Glomerular visceral epithelial cell (primary cell): ENCODE results near the gene MGAT5.

Experiments used
- DNase-seq: peaks from one replicate; pipeline ENCODE4 v3.0.0-alpha.2; 2016; ENCODE audit errors: extremely low spot score

Gene MGAT5

DNA sequence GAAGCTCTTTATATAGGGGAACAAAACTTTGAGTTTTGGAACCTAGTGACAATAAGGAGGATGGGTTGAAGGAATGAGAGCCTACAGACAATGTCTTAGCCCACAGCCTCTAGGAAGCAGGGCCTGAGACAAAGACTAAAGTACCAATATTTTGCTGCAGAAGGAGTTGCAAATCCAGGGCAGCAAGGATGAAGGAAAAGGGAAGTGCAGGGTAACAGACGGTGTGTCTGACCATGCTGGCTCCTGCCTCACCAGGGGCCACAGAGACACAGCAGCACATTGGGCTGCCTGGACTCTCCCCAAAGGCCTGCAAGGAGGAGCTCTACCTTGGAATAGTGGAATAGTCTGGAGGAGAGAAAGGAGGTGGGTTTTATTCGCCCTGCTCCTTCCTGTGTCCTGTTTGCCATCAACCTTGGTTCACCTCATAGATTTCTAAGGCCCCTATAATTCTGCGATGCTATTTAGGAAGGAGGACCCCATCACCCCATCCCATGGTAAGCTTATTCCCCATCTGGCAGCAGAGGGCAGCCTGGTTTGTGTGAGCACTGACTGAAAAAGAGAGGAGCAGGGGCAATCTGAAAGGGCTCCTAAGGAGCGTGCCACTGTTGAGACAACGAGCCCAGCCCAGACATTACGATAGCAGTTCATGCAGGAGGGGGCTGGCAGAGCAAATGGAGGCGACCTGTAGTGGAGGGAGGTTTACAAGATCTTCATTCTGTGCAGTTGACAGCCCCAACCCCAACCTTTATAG lies 143.4 kb downstream of the MGAT5 start:
- DNase-seq = no peak

DNA sequence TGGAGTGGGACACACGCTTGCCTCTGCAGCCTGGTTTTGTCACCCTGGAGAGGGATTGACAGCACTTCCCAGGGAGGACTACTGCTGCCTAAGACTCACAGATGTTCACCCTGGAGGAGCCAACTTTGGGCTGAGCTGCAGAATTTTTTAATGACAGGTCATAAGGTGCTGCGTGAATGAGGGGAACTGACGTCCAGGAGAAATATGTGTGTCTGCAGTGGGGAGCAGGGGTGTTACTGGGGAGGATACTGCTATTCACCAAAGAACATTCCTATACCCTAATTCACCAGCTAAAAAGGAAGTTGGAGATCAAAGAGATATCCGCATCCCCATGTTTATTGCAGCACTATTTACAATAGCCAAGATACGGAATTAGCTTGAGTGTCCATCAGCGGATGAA lies 144.4 kb downstream of the MGAT5 start:
- DNase-seq = no peak

DNA sequence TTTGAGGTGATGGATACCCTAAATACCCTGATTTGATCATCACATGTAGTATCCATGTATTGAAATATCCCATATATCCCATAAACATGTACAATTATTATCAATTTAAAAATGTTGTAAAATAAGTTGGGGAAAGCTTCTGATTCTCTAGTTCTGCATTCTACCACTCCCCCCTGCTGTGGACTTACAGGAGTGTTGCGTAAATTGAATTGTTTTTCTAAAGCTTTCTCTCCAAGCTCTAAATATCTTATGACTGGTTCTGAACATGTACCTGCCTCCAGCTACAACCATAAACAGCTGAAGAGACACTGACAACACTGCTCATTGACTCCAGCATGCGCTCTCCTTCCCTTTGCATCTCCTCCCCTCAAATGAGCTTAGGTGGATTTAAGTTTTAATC lies 145.2 kb downstream of the MGAT5 start:
- DNase-seq = no peak

DNA sequence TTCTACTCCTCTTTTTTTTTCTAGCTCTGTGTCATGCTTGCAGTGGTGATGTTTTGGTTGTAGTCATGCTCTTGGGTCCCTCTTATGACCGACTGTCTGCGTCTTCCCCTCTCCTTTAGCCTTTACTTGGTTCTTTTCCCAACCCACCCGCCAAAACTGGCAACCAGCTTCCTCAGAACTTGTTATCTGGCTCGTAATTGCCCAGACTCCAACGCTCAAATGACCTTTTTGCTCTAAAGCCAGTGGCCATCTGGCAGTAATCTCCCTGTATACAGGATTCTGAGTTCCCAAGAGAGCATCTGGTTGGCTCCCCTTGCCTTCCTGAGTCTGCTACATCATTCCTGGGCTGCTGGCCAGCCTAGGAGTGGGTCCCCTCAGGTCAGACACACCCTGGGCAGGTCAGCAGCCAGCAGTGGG lies 147.2 kb downstream of the MGAT5 start:
- DNase-seq = no peak

DNA sequence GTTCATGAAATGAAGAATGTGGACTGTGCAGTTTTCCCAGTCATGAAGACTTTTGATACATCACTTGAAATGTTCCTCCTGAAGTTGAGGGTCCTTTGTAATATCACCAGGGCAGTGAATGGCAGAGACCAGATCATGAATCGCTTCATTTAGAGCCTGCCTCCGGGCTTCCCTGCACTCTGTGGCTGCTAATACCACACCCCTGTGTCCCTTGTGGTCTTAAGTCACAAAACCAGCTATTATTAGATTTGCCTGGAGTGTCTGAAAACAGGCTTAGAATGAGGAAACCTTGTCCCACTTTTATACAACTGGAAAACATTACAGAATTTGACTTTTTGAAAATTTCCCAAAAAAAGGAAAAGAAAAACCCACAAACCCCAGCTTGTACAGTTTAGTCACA lies 147.9 kb downstream of the MGAT5 start:
- no peak for DNase-seq

DNA sequence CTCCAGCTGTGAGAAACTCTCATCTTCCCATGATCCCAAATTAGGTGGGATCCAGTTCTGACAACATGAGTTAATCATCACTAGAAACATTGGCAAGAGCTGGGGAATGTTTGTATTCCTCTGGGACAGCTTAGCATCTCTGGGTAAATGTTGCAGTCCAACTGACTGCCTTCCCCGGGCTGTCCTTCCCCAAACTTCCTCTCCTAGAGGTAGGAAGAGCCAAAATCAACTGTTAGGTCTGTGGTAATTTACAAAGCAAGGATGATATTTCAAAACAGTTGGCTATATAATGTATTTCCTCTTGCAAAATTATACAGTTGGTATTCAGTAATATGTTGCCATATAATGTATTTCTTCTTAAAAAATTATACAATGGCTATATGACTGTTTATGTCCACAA lies 148.5 kb downstream of the MGAT5 start:
- DNase-seq = no peak

DNA sequence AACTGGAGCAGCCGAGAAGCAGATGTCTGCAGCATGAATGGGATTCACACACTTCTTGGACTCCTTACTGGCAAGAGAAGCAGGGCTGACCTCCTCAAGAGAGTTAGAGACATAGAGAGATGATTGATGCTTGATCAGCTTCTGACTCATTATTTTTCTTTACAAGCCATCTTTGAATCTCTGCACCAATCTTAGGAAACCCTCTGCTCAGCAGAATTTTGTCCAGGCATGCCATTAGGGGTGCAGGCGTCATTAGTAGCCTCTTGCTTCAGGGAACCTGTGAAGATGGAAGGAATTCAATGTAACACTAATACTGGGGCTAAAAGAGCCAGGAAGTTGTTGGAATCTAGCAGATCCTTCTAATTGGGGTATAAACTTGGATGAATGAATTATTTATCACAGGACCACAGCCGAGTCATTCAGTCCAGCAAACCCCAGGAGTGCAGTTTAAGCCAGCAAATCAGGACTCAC lies 151.8 kb downstream of the MGAT5 start:
- no peak for DNase-seq

DNA sequence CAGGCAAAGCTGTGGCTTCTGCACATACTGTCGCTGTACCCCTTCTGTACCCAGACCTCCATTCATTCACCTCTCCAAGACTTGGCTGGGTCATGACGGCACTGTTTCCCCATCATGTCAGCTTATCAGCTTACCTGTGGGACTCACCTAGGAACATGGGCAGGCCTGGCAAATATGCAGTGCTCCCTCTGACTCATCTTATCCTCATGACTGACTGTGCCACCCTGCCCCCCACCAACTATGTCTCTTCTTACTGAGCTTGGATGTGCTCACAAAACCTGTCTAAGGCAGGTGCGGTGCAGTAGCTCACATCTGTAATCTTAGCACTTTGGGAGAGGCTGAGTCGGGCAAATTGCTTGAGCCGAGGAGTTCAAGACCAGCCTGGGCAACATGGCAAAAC lies 152.4 kb downstream of the MGAT5 start:
- no peak for DNase-seq

DNA sequence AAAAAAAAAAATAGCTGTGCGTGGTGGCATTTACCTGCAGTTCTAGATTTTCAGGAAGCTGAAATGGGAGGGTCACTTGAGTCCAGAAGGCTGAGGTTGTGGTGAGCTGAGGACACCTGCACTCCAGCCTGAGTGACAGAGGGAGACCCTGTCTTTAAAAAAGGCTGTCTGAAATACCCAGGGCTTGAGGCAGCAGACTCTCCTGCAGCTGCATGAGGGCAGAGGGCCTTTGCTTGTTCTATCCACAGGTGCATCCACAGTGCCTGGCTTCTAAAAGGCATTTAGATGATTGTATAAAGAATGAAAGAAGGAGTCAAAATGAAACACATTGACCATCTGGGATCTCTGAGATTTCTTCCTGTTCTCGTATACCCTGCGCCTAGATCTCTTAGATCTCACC lies 152.9 kb downstream of the MGAT5 start:
- DNase-seq = no peak

DNA sequence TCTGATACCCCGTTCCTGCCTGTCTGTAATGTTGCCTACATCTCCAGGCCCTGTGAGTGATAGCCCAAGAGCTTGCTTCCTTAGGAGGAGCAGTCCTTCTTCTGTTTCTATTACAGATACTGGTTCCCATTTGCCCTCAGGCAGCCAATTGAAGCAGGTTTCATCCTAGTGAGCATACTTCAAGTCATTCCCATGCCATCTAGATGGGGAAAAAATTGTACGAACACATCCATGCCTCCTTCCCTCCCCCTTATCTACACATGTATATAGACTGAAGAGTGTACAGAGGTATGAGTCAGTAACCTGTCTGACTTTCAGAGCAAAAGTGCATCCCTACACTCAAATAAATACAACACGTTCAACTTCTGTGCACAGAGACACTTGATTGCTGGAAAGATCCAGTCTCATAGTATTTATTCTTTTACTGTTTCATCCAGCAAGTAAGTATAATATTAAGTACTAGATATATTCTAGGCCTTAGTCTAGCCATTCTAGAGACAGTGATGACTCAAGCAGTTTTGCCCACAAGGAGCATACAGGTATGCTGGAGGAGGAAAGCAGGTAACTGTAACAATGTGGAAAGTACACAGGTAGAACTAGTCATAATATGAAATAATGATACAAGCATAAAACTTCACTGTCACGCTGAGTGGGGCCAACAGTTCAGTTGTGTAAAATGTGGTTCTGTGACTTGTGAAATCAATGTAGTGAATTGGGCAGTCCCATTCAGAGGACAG lies 153.4 kb downstream of the MGAT5 start:
- DNase-seq = no peak

DNA sequence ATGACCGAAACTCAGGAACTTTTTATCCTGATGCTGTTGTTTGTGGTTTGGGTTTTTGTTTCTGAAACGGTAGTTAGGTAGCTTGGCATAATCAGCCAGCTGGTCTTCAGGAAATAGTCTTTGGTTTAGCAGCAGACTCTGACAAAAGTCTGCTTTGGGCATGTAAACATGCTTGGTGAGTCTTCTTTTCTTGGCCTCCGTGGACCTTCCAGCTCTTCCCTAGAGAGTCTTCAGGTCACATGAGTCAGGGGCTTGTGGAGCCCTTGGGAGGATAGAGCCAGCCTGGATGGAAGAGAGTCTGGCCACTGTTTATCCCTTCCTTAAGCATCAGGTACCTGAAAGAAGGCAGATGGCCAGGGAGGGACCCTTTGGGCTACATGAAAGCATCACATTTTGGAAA lies 154.5 kb downstream of the MGAT5 start:
- no peak for DNase-seq

DNA sequence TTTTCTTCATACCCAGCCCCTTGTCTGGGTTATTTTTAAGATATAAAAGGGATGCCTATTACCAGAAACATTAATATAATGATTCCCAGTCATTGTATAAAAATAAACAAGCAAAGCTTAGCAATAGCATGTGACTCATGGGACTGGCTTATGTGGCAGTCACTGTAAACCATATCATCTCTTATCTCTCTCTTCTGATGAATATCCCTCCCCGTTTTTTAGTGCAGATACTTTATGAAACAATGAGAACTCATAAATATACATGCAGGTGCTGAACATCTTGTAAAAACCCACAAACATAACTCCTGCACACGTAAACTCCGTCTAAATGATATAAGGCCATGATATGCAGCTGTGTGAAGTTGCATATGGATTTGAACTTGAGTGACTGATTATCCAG lies 154.9 kb downstream of the MGAT5 start:
- DNase-seq = no peak

DNA sequence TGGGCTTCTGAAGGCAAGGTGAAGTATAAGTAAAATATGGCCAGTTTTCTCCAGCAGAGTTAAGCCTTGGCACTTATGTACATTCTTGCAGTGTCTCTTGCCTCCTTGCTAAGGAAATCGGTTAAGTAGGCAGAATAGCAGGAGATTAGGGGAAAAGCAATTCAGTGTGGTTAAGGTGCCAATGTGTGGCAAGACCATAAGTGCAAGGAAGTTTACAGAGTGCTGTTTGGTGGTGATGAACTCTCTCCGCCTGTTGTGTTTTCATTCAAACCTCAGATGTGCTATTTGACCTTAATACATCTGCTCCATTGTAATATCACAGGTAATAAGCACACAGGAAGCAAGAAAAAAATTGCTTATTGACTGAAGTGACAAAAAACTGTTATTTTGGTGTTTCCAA lies 156.1 kb downstream of the MGAT5 start:
- no peak for DNase-seq

DNA sequence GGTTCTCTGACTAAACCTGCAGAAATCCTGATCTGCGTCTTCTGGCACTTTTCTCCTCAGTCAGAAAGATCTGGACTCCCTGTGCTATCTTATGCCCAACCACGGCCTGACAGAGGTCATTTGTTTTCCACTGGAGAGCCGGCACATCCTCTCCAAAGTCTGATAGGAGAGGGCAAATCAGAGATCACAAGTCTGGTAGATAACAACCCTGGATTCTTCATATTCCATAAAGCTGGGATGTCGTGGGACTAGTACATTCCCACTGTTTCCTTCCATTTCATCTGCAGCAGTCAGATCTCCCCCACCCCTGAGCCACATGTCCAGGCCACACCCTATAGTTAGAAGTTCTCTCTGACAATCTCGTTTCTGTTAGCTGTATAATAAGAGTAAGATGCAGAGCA lies 157.0 kb downstream of the MGAT5 start:
- DNase-seq = no peak

DNA sequence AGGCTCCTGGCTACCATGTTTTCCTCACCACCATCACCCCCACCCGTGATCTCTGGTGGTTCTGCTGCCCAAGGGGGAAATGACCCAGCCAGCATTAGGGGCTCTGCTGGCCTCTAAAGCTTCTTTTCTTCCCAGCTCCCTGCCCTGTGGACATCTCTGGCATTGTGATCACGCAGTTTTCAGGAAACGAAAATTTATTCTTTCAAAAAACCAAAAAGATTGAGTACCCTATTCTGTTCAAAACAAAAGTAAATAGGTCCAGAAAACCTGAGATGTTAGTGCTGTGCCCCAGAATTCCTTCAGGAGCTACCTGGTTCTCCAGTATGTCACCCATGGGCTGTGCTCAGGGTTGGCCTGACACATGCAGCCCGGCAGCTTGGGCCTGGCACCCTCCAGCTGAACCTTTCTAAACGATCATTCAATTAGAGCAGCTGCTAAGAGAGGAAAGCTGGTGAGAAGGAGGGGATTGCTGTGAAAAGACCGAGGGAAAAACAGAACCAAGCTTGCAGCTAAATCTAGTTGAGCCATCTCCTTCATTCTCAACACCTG lies 157.5 kb downstream of the MGAT5 start:
- DNase-seq = no peak

DNA sequence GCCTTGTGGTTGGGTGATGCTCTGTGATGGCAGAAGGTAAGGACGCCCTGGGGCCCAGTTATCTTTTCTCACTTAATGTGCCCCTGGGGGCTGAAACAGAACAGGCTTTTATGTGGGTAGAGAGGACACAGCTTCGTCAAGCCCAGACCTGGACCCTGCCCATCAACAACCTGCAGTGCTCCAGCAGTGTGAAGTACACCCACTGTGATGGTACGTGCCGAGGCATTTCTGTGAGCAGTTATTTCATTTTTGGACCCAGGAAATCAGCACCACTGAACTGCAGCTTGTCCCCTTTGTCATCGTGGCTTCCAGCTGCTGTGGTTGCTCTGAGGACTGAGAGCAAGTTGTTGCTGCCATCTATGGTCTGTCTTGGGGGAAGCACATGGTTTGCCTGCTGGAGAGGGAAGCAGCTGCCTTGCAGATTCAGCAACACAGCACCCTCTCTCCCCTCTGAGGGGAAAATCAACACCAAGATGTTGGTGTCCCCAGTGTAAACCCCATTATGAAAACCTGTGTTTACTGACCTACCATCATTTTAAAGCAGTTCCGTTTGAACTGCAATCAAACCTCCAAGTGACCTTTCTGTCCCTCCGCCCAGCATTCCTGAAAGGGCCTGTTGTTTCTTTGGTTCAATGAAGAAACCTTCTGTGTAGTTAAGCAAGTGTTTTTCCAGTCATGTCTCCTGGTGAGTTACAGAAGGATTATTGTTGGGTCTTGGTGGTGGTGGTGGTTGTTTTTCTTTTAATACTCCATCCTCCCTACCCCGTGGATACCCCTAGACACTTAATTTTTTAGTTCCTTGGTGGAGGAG lies 158.2 kb downstream of the MGAT5 start:
- peak; percentile 67 for DNase-seq

DNA sequence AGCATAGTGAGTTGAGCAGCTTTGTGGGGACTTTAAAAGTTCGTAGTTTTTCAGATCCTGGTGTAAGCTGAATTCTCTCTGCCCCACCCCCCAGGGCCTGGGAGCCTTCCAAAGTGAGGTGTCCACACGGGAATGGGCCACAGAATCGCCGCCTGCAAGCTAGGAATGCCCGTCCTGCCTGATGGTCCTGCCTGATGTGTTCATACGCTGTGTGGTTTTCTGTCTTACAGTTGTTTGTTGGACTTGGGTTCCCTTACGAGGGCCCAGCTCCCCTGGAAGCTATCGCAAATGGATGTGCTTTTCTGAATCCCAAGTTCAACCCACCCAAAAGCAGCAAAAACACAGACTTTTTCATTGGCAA lies 158.7 kb downstream of the MGAT5 start:
- no peak for DNase-seq

DNA sequence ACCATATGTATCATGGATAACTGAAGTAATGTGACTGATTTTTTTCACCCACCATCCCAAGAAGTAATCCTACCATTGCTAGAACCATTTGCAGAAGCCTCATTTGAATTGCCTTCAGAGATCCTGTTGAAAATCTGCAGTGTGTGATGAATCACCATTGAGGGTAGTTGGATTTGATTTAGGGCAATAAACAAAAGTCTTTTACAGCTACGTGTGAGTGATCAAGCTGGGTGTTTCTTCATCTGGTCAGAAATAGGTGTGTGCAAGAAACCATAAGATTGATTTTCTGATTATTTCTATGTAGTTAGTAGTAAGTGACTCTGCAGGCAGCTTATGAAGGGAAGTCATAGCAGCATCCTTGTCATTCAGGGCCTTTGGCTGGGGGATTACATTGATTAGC lies 159.6 kb downstream of the MGAT5 start:
- no peak for DNase-seq

DNA sequence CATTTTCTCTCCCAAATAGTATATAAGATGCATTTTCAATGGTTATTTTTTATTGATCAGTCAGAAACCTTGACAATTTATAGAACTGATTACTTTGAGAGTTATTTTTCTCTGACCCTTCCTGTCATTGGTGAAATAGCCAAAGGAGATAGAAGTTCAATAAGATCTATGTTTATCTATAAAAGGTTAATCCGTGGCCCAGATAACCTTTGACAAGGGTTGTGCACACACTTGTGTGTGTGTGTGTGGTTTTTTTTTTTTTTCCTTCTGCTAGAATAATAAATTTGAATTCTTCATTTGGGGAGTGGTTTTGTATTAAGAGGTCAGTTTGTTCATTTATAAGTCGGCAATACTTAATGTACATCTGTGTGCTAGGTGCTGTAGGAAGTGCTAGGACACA lies 160.0 kb downstream of the MGAT5 start:
- DNase-seq = no peak

DNA sequence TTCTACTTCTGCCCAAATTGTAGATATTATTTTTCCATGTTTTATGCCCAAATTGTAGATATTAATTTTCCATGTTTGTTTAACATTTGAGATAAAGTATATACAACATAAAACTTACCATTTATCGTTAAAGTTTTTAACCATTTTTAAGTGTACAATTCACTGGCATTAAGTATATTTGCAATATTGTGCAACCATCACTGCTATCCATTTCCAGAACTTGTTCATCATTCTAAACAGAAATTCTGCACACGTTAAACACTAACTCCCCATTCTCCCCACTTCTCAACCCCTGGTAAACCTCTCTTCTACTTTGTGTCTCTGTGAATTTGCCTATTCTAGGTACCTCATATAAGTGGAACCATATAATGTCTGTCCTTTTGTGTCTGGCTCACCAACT lies 162.1 kb downstream of the MGAT5 start:
- no peak for DNase-seq

DNA sequence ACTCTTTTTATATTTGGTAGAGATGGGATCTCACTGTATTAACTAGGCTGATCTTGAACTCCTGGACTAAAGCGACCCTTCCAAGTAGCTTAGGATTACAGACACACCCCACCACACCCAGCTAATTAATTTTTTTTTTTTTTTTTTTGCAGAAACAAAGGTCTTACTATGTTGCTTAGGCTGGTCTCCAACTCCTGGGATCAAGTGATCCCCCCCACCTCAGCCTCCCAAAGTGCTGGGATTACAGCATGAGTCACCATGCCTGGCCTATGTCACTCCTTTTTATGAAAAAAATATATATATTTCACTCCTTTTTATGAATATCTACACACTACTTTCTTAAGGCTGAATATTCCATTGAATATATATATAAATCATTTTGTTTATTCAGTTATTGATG lies 162.8 kb downstream of the MGAT5 start:
- DNase-seq = no peak

DNA sequence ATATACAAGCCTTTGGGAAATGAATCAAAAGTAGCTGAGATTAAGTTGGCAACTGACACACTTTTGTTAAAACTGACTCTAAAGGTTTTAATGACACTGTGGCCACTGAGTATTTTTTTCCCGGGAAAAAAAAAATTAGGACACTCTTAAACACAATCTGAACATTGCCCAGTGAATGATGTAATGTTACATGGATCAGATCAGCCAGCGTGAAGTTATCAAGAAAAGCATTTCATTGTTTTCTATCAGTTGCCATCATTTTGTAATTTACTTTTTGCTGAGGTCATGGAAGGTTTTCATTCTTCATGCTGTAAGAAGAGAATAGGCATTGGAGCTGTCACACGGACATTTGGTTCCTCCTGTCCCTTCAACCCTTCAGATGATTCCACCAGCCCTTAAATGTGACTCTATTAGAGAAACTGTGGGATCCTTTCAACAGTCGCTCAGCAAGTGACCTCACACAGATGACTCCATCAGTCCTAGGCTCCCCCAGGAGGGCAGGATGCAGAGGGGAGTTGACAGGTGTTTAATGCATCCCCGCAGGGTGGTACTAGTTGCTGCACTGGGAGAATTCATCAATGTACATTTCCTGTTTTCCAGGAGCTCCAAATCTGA lies 164.2 kb downstream of the MGAT5 start:
- DNase-seq = no peak
